Calu3 (cell line): ENCODE measurements around the gene CLIP1. TPM values are rescaled to one million over a fixed set of nuclear protein-coding genes. Genes with fewer than 3 reads are reported as not detected.

Experiments
- BruUV-seq: library from RNA; stranded (reverse); fragments of 400-500 nt; replicated peaks from 2 replicates; lab custom pipeline; 2021; lab: Mats Ljungman, UMichigan
- CTCF ChIA-PET: fragments of 300-600 bp; sonication (Branson Sonifier 250); formaldehyde crosslinking; loops from one replicate; lab custom pipeline; 2022; ENCODE audit warnings: antibody characterized with exemption; lab: Charles Lee
- DNase-seq: peaks from one replicate; pipeline ENCODE4 v3.0.0; 2022
- H3K27ac Mint-ChIP-seq: one replicate; pipeline ENCODE4 v1.8.0; 2022; ENCODE audit warnings: mixed read lengths; ENCODE audit not compliant: unreplicated experiment
- H3K27me3 Mint-ChIP-seq: one replicate; pipeline ENCODE4 v1.8.0; 2022; ENCODE audit warnings: mixed read lengths; ENCODE audit not compliant: unreplicated experiment
- H3K36me3 Mint-ChIP-seq: one replicate; pipeline ENCODE4 v1.8.0; 2022; ENCODE audit warnings: mild to moderate bottlenecking, moderate library complexity, mixed read lengths; ENCODE audit not compliant: insufficient read depth, unreplicated experiment
- H3K4me1 Mint-ChIP-seq: one replicate; pipeline ENCODE4 v1.8.0; 2022; ENCODE audit warnings: mild to moderate bottlenecking, low read depth, mixed read lengths; ENCODE audit not compliant: unreplicated experiment
- H3K4me3 Mint-ChIP-seq: one replicate; pipeline ENCODE4 v1.8.0; 2022; ENCODE audit warnings: mild to moderate bottlenecking, low read depth, moderate library complexity, mixed read lengths; ENCODE audit not compliant: unreplicated experiment
- H3K9me3 Mint-ChIP-seq: one replicate; pipeline ENCODE4 v1.8.0; 2022; ENCODE audit warnings: low read depth, mixed read lengths; ENCODE audit not compliant: unreplicated experiment
- CTCF ChIP-seq: fragments of 200-600 bp; IDR thresholded peaks from one replicate; pipeline ENCODE4 v1.8.0; 2022; ENCODE audit warnings: antibody characterized with exemption; ENCODE audit not compliant: unreplicated experiment
- intact Hi-C: fragments of 100-400 bp; cut with micrococcal nuclease; formaldehyde crosslinking; loops from one replicate; pipeline ENCODE4 v1.10.0; 2022; ENCODE audit not compliant: unreplicated experiment
- total RNA-seq: library from RNA; stranded (reverse); gene quantifications from 2 replicates; pipeline ENCODE4 v1.2.3, GENCODE V29; 2022

Gene CLIP1
- total RNA-seq, 1 experiment from 2014 or later, result 95.3 TPM

- intact Hi-C loops, result no loop called here
- no TSS peak for BruUV-seq
- H3K27ac Mint-ChIP-seq, result no peak overlapping the region
- TF ChIP-seq CTCF, result no peak
- CTCF ChIA-PET, result no interaction called here
- H3K36me3 Mint-ChIP-seq, result peaks cover 5% of the 10 kb centered on the region
- DNase-seq, result no peak
- H3K4me1 Mint-ChIP-seq, result no peaks in the 10 kb centered on the region
- H3K27me3 Mint-ChIP-seq, result no peaks in the 10 kb centered on the region
- H3K9me3 Mint-ChIP-seq, result no peaks in the 10 kb centered on the region
- H3K4me3 Mint-ChIP-seq, result no peak overlapping the region
Measured at GRCh38 chr12:122250536-122250935, 171.9 kb downstream of the CLIP1 start.

- BruUV-seq, result no TSS peak
- Mint-ChIP-seq H3K36me3 (peaks cover 5% of the 10 kb centered on the region), H3K4me3 (no peak overlapping the region), H3K27me3 (no peaks in the 10 kb centered on the region), H3K27ac (no peak overlapping the region), H3K9me3 (no peaks in the 10 kb centered on the region), H3K4me1 (no peaks in the 10 kb centered on the region)
- intact Hi-C loops, result no loop called here
- no peak for DNase-seq
- no peak for TF ChIP-seq CTCF
- CTCF ChIA-PET, result no interaction called here
Measured at GRCh38 chr12:122250047-122250446, 172.4 kb downstream of the CLIP1 start.

GRCh38 chr12:122245553-122245952 is 176.9 kb downstream of the CLIP1 start:
- intact Hi-C loops, result no loop called here
- CTCF ChIA-PET, result interaction anchor here (0.7 kb wide), 1 partner anchor 365 kb away, joined by 5 read pairs; no protein-coding TSS in a partner anchor
- Mint-ChIP-seq H3K9me3 (no peaks in the 10 kb centered on the region), H3K27ac (no peak overlapping the region), H3K4me1 (no peaks in the 10 kb centered on the region), H3K4me3 (no peak overlapping the region), H3K27me3 (no peaks in the 10 kb centered on the region), H3K36me3 (peaks cover 5% of the 10 kb centered on the region)
- no peak for TF ChIP-seq CTCF
- DNase-seq, result no peak
- no TSS peak for BruUV-seq

GRCh38 chr12:122244565-122245371 is 177.7 kb downstream of the CLIP1 start:
- no peak for TF ChIP-seq CTCF
- Mint-ChIP-seq H3K9me3 (no peaks in the 10 kb centered on the region), H3K36me3 (peaks cover 5% of the 10 kb centered on the region), H3K4me1 (no peaks in the 10 kb centered on the region), H3K27me3 (no peaks in the 10 kb centered on the region), H3K4me3 (no peak overlapping the region), H3K27ac (no peak overlapping the region)
- CTCF ChIA-PET, result interaction anchor here (0.7 kb wide), 2 partner anchors 8 to 17 kb away, joined by 3 to 4 read pairs; no protein-coding TSS in a partner anchor
- no peak for DNase-seq
- BruUV-seq, result no TSS peak
- intact Hi-C loops, result no loop called here
